Suprapubic skin (tissue), 4 donors: ENCODE measurements around the gene GNG10. TPM values are rescaled to one million over a fixed set of nuclear protein-coding genes. Genes with fewer than 3 reads are reported as not detected.
A peak's percentile ranks its signal among the peaks of the same experiment; 100 is the strongest.

ENCODE experiments used
- DNase-seq, 2 donors: peaks; one replicate each; pipeline ENCODE4 v3.0.0-alpha.2; 2019; ENCODE audit warnings: low spot score in 2 of 2
- H3K27ac ChIP-seq: fragments of 200-600 bp; sonication (generic); one replicate; pipeline ENCODE4 v1.5.1; 2019
- H3K27me3 ChIP-seq: fragments of 200-600 bp; sonication (generic); one replicate; pipeline ENCODE4 v1.5.1; 2019
- H3K36me3 ChIP-seq: fragments of 200-600 bp; sonication (generic); one replicate; pipeline ENCODE4 v1.5.1; 2019
- H3K4me1 ChIP-seq: fragments of 200-600 bp; sonication (generic); one replicate; pipeline ENCODE4 v1.5.1; 2019
- H3K4me3 ChIP-seq: fragments of 200-600 bp; sonication (generic); one replicate; pipeline ENCODE4 v1.5.1; 2019; ENCODE audit warnings: mild to moderate bottlenecking
- H3K9me3 ChIP-seq: fragments of 200-600 bp; sonication (generic); one replicate; pipeline ENCODE4 v1.5.1; 2019
- EP300 ChIP-seq: sonication (generic); formaldehyde crosslinking; IDR thresholded peaks from one replicate; pipeline ENCODE4 v1.6.1; 2017; ENCODE audit warnings: antibody characterized with exemption
- POLR2A ChIP-seq, 2 donors: fragments of 450-650 bp; IDR thresholded peaks; one replicate each; pipeline ENCODE4 v1.6.1; 2017; ENCODE audit warnings: antibody characterized with exemption in 2 of 2, mild to moderate bottlenecking in 2 of 2, moderate library complexity in 2 of 2
- POLR2AphosphoS5 ChIP-seq, 3 donors: sonication (generic); formaldehyde crosslinking; IDR thresholded peaks; one replicate each; pipeline ENCODE4 v1.6.1; 2017; ENCODE audit warnings: antibody characterized with exemption in 3 of 3
- WGBS: methylation state at CpG from one replicate; pipeline ENCODE4 v1.1.5; 2018; 5-methylcytosine and 5-hydroxymethylcytosine counted together
- total RNA-seq, 4 donors: library from RNA; depleted of rRNA; stranded (reverse); fragments of >200 nt; gene quantifications; one replicate each; pipeline ENCODE4 v1.1.0, GENCODE V29; 2016
- TF ChIP-seq, protein P1 (sequence below), 2 donors: fragments of 200-600 bp in 1 of 2; fragments of 450-650 bp in 1 of 2; sonication (generic) in 1 of 2; IDR thresholded peaks; one replicate each; pipeline ENCODE4 v1.5.1; 2016 to 2019; ENCODE audit warnings: antibody characterized with exemption in 2 of 2, mild to moderate bottlenecking in 1 of 2, moderate library complexity in 1 of 2

GNG10 gene
- total RNA-seq, 4 donors from 2014 or later = 15.1 to 21.6 (median 19.1) TPM

- peaks cover 9% of the 10 kb centered on the region for H3K4me1 ChIP-seq
- TF ChIP-seq, protein P1, sequence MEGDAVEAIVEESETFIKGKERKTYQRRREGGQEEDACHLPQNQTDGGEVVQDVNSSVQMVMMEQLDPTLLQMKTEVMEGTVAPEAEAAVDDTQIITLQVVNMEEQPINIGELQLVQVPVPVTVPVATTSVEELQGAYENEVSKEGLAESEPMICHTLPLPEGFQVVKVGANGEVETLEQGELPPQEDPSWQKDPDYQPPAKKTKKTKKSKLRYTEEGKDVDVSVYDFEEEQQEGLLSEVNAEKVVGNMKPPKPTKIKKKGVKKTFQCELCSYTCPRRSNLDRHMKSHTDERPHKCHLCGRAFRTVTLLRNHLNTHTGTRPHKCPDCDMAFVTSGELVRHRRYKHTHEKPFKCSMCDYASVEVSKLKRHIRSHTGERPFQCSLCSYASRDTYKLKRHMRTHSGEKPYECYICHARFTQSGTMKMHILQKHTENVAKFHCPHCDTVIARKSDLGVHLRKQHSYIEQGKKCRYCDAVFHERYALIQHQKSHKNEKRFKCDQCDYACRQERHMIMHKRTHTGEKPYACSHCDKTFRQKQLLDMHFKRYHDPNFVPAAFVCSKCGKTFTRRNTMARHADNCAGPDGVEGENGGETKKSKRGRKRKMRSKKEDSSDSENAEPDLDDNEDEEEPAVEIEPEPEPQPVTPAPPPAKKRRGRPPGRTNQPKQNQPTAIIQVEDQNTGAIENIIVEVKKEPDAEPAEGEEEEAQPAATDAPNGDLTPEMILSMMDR (IDR thresholded peaks at IDR 0.05) = no peak
- TF ChIP-seq POLR2AphosphoS5 (IDR thresholded peaks at IDR 0.05) (no peak), EP300 (no peak), POLR2A (IDR thresholded peaks at IDR 0.05) (no peak)
- 38% methylated on average over 3 of the region's 3 CpGs for WGBS
- H3K27ac ChIP-seq = no peak overlapping the region
- no peak overlapping the region for H3K4me3 ChIP-seq
- H3K36me3 ChIP-seq = no peaks in the 10 kb centered on the region
- DNase-seq = peak in 1 of 2 donors; percentile 71
- H3K27me3 ChIP-seq = no peaks in the 10 kb centered on the region
- H3K9me3 ChIP-seq = no peaks in the 10 kb centered on the region
Measured at GRCh38 chr9:111622626-111623025, 38.8 kb upstream of the GNG10 start.

GRCh38 chr9:111627260-111627963 lies 34.0 kb upstream of the GNG10 start:
- peaks cover 17% of the 10 kb centered on the region for H3K4me1 ChIP-seq
- 53% methylated on average over 7 of the region's 7 CpGs for whole genome bisulfite sequencing
- H3K36me3 ChIP-seq = no peaks in the 10 kb centered on the region
- TF ChIP-seq, protein P1 (IDR thresholded peaks at IDR 0.05) = no peak
- TF ChIP-seq POLR2A (IDR thresholded peaks at IDR 0.05) = no peak
- TF ChIP-seq POLR2AphosphoS5 (IDR thresholded peaks at IDR 0.05) = no peak
- TF ChIP-seq EP300 = no peak
- no peak overlapping the region for H3K4me3 ChIP-seq
- H3K27me3 ChIP-seq = no peaks in the 10 kb centered on the region
- H3K9me3 ChIP-seq = no peaks in the 10 kb centered on the region
- DNase-seq = no peak
- H3K27ac ChIP-seq = no peak overlapping the region

DNA sequence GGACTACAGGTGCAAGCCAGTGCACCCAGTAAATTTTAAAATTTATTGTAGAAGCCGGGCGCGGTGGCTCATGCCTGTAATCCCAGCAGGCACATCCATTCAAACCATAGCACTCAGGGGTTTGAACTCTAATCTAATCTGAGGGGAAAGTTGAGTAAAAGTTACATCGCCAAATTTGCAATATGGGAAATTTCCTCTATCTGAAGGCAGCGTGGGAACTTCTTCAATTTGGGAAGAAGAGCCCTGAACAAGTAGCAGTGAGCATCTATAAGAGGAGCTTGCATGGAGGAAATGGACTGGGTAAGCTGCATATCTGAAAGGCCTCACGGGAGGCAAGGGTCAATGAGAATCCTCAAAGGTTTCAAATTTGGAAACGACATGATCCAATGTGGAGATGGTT lies 33.0 kb upstream of the GNG10 start:
- no peaks in the 10 kb centered on the region for H3K27me3 ChIP-seq
- no peak for DNase-seq
- peaks cover 25% of the 10 kb centered on the region for H3K4me1 ChIP-seq
- H3K36me3 ChIP-seq = no peaks in the 10 kb centered on the region
- 76% methylated on average over 7 of the region's 7 CpGs for WGBS
- no peaks in the 10 kb centered on the region for H3K9me3 ChIP-seq
- TF ChIP-seq EP300 (no peak), POLR2A (IDR thresholded peaks at IDR 0.05) (no peak), POLR2AphosphoS5 (IDR thresholded peaks at IDR 0.05) (no peak)
- TF ChIP-seq, protein P1 (IDR thresholded peaks at IDR 0.05) = no peak
- no peak overlapping the region for H3K4me3 ChIP-seq
- H3K27ac ChIP-seq = no peak overlapping the region

DNA sequence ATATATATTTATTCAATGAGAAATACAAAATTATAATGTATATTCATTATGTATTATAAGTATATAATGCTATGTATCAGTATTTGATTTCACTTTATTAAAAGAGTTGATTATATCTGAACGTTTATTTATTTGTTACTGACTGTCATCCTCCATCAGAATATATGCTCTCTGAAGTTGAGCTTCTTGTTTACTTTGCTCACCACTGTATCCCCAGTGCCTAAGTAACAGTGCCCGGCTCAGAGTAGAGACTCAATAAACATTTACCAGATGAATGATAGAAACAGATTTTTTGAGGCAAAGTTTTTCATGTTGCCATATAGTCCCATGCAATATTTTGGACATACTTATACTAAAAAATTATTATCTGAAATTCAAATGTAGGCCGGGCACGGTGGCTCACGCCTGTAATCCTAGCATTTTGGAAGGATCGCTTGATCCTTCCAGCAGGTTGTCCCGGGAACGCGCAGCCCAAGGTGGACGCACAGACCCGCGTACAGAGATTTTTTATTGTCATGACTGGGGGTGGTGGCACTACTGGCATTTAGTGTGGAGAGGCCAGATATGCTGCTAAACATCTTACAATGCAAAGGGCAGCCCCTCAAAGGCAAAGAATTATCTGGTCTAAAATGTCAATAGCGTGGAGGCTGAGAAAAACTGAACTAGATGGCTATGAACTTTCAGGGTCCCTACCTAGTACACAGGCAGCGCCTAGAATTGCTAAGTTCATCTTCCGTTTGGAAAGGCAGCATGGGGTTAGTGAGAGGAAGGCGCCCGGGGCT lies 31.0 kb upstream of the GNG10 start:
- Histone ChIP-seq H3K27me3 (no peaks in the 10 kb centered on the region), H3K36me3 (no peaks in the 10 kb centered on the region), H3K9me3 (no peaks in the 10 kb centered on the region), H3K4me1 (peaks cover 31% of the 10 kb centered on the region), H3K27ac (peak overlapping the region; percentile 50), H3K4me3 (peak overlapping the region; percentile 82)
- WGBS = 10% methylated on average over 17 of the region's 17 CpGs
- no peak for DNase-seq
- TF ChIP-seq POLR2AphosphoS5 (IDR thresholded peaks at IDR 0.05) (no peak), POLR2A (IDR thresholded peaks at IDR 0.05) (no peak), EP300 (no peak)
- TF ChIP-seq, protein P1 (IDR thresholded peaks at IDR 0.05) = no peak

GRCh38 chr9:111630964-111631213 lies 30.5 kb upstream of the GNG10 start:
- WGBS = 0% methylated on average over 7 of the region's 14 CpGs
- no peaks in the 10 kb centered on the region for H3K36me3 ChIP-seq
- peak overlapping the region; percentile 88 for H3K27ac ChIP-seq
- H3K4me1 ChIP-seq = peaks cover 31% of the 10 kb centered on the region
- TF ChIP-seq POLR2AphosphoS5 (IDR thresholded peaks at IDR 0.05) (no peak), POLR2A (IDR thresholded peaks at IDR 0.05) (no peak), EP300 (no peak)
- TF ChIP-seq, protein P1 (IDR thresholded peaks at IDR 0.05) = no peak
- H3K4me3 ChIP-seq = peak overlapping the region; percentile 82
- no peaks in the 10 kb centered on the region for H3K27me3 ChIP-seq
- no peaks in the 10 kb centered on the region for H3K9me3 ChIP-seq
- no peak for DNase-seq
